ENCODE results near the gene ZNF32.

The ZNF32 gene

GRCh38 chr10:43665054-43665453 is 16.4 kb upstream of the ZNF32 start:
- Histone ChIP-seq H3K27ac (replicated peaks) (no peak overlapping the region), H3K4me3 (replicated peaks; ENCODE audit: insufficient read depth, low read length) (no peak overlapping the region), H3K27me3 (ENCODE audit: insufficient read depth, poor library complexity, severe bottlenecking) (peaks cover 8% of the 10 kb centered on the region)
- DNase-seq (ENCODE audit: low read depth in 1 of 2, low spot score in 1 of 2), result no peak
- no peak for TF ChIP-seq SPI1 (IDR thresholded peaks at IDR 0.05; ENCODE audit: borderline replicate concordance, low read depth)
- no peak for TF ChIP-seq POLR2AphosphoS5 (IDR thresholded peaks at IDR 0.05; ENCODE audit: low read depth)
- no peak for TF ChIP-seq GABPA (IDR thresholded peaks at IDR 0.05; ENCODE audit: low read depth)

- no peaks in the 10 kb centered on the region for H3K27me3 ChIP-seq (ENCODE audit: insufficient read depth, poor library complexity, severe bottlenecking)
- TF ChIP-seq GABPA (IDR thresholded peaks at IDR 0.05; ENCODE audit: low read depth), result no peak
- no peak for TF ChIP-seq POLR2AphosphoS5 (IDR thresholded peaks at IDR 0.05; ENCODE audit: low read depth)
- TF ChIP-seq REST (IDR thresholded peaks at IDR 0.05; ENCODE audit: insufficient replicate concordance, low read depth), result no peak
- TF ChIP-seq CTCF (IDR thresholded peaks at IDR 0.05; ENCODE audit: insufficient read depth, low read length), result no peak
- no peak for TF ChIP-seq SPI1 (IDR thresholded peaks at IDR 0.05; ENCODE audit: borderline replicate concordance, low read depth)
- H3K4me3 ChIP-seq (replicated peaks; ENCODE audit: insufficient read depth, low read length), result no peak overlapping the region
- H3K27ac ChIP-seq (replicated peaks), result no peak overlapping the region
- DNase-seq (ENCODE audit: low read depth in 1 of 2, low spot score in 1 of 2), result no peak
These were observed 9.5 kb upstream of the ZNF32 start for GRCh38 chr10:43658227-43658626.

- no peak for DNase-seq (ENCODE audit: low read depth in 1 of 2, low spot score in 1 of 2)
- H3K27me3 ChIP-seq (ENCODE audit: insufficient read depth, poor library complexity, severe bottlenecking), result no peaks in the 10 kb centered on the region
- H3K27ac ChIP-seq (replicated peaks), result no peak overlapping the region
- no peak overlapping the region for H3K4me3 ChIP-seq (replicated peaks; ENCODE audit: insufficient read depth, low read length)
- TF ChIP-seq CTCF (IDR thresholded peaks at IDR 0.05; ENCODE audit: insufficient read depth, low read length) (no peak), GABPA (IDR thresholded peaks at IDR 0.05; ENCODE audit: low read depth) (no peak), REST (IDR thresholded peaks at IDR 0.05; ENCODE audit: insufficient replicate concordance, low read depth) (no peak), POLR2AphosphoS5 (IDR thresholded peaks at IDR 0.05; ENCODE audit: low read depth) (no peak), SPI1 (IDR thresholded peaks at IDR 0.05; ENCODE audit: borderline replicate concordance, low read depth) (no peak)
These were observed 6.6 kb upstream of the ZNF32 start for GRCh38 chr10:43655311-43655710.

GRCh38 chr10:43653746-43654145 is 5.1 kb upstream of the ZNF32 start:
- no peak for TF ChIP-seq CTCF (IDR thresholded peaks at IDR 0.05; ENCODE audit: insufficient read depth, low read length)
- TF ChIP-seq POLR2AphosphoS5 (IDR thresholded peaks at IDR 0.05; ENCODE audit: low read depth), result no peak
- TF ChIP-seq SPI1 (IDR thresholded peaks at IDR 0.05; ENCODE audit: borderline replicate concordance, low read depth), result no peak
- no peak for TF ChIP-seq REST (IDR thresholded peaks at IDR 0.05; ENCODE audit: insufficient replicate concordance, low read depth)
- no peak for TF ChIP-seq GABPA (IDR thresholded peaks at IDR 0.05; ENCODE audit: low read depth)
- no peak for DNase-seq (ENCODE audit: low read depth in 1 of 2, low spot score in 1 of 2)
- Histone ChIP-seq H3K27ac (replicated peaks) (no peak overlapping the region), H3K27me3 (ENCODE audit: insufficient read depth, poor library complexity, severe bottlenecking) (no peaks in the 10 kb centered on the region), H3K4me3 (replicated peaks; ENCODE audit: insufficient read depth, low read length) (no peak overlapping the region)
